ENCODE measurements around the gene FHIT.

- TF ChIP-seq TCF7 (IDR thresholded peaks at IDR 0.05; ENCODE audit: borderline replicate concordance) (no peak), SUPT20H (IDR thresholded peaks at IDR 0.05; ENCODE audit: borderline replicate concordance, control insufficient read depth, low read depth, low read length) (no peak), MAX (IDR thresholded peaks at IDR 0.05; ENCODE audit: low read depth, low read length) (no peak), RFX5 (IDR thresholded peaks at IDR 0.05; ENCODE audit: low read depth, low read length) (no peak), POLR2A (IDR thresholded peaks at IDR 0.05; ENCODE audit: low read depth, low read length) (no peak), POLR2AphosphoS2 (IDR thresholded peaks at IDR 0.05; ENCODE audit: low read depth, low read length) (no peak), PAX8 (IDR thresholded peaks at IDR 0.05) (no peak), FOXM1 (IDR thresholded peaks at IDR 0.05; ENCODE audit: low read depth, low read length) (no peak), LARP7 (IDR thresholded peaks at IDR 0.05) (no peak)
- TF ChIP-seq, protein P1, sequence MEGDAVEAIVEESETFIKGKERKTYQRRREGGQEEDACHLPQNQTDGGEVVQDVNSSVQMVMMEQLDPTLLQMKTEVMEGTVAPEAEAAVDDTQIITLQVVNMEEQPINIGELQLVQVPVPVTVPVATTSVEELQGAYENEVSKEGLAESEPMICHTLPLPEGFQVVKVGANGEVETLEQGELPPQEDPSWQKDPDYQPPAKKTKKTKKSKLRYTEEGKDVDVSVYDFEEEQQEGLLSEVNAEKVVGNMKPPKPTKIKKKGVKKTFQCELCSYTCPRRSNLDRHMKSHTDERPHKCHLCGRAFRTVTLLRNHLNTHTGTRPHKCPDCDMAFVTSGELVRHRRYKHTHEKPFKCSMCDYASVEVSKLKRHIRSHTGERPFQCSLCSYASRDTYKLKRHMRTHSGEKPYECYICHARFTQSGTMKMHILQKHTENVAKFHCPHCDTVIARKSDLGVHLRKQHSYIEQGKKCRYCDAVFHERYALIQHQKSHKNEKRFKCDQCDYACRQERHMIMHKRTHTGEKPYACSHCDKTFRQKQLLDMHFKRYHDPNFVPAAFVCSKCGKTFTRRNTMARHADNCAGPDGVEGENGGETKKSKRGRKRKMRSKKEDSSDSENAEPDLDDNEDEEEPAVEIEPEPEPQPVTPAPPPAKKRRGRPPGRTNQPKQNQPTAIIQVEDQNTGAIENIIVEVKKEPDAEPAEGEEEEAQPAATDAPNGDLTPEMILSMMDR (IDR thresholded peaks at IDR 0.05 in 2 of 3, conservative IDR thresholded peaks at IDR 0.05 in 1 of 3; ENCODE audit: control insufficient read depth in 2 of 3, extremely low read depth in 1 of 3, insufficient read depth in 1 of 3, low read depth in 3 of 3, low read length in 3 of 3) = no peak
Observed at GRCh38 chr3:59970376-59970775, 1280.9 kb downstream of the FHIT start.
